Left forelimb (tissue), 1 donor: ENCODE data around the gene TMEM187.

Experiments used
- DNase-seq: peaks from one replicate; pipeline ENCODE4 v3.0.0-alpha.2; 2018; ENCODE audit warnings: low spot score

TMEM187 gene

DNA sequence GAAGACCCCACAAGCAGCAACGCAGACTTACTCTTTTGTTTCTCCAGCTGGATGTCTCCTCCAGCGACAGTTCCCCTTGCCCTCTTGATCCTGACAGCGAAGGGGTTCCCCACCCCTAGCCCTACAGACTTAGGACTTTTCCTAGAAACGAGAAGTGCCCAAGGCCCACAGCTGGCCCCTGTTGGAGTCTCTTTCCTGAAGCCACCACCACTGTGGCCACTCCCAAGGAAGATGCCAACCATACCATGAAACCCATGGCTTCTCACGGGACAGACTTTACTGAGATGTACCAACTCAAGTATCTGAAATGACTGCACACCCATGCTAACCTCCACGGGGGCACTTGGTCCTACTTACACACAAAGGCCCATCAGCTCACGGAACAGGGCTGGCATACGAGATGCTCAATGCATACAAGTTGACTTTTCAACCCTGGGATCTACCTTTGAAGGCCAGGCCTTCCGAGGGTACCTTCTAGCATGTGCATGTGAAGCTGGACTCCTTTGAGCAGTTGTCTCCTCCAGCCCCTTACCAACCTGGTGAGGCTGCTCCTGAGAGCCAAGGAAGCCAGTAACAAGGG, 48.1 kb downstream of the TMEM187 start:
- DNase-seq = no peak

DNA sequence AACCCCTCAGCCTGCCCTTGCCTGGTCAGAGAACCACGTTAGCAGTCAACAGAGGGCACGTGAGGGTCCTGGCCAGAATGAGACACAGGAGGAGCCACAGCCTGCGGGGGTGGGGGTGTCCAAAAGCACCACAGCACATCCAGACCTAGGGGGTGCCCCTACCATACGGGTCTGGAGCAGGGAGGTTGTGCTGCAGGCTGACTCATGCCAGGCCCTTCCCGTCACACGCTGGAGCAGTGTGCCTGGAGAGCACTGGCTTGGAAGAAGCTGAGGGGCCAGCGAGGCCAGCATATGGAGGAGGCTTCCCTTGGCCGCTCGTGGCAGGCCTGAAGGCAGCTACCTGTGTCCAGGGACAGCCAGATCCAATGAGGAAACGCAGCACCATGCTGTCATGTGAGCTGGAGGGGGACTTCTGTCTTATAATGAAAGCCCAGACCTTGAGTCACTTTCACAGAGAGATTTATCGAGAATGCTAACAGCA, 48.6 kb downstream of the TMEM187 start:
- DNase-seq = no peak

- no peak for DNase-seq
Observed at GRCh38 chrX:154022108-154022507, 49.6 kb downstream of the TMEM187 start.

- DNase-seq = no peak
Observed at GRCh38 chrX:154023276-154024000, 50.9 kb downstream of the TMEM187 start.

- no peak for DNase-seq
Observed at GRCh38 chrX:154024271-154024670, 51.7 kb downstream of the TMEM187 start.

- DNase-seq = no peak
Observed at GRCh38 chrX:154025230-154025629, 52.7 kb downstream of the TMEM187 start.

DNA sequence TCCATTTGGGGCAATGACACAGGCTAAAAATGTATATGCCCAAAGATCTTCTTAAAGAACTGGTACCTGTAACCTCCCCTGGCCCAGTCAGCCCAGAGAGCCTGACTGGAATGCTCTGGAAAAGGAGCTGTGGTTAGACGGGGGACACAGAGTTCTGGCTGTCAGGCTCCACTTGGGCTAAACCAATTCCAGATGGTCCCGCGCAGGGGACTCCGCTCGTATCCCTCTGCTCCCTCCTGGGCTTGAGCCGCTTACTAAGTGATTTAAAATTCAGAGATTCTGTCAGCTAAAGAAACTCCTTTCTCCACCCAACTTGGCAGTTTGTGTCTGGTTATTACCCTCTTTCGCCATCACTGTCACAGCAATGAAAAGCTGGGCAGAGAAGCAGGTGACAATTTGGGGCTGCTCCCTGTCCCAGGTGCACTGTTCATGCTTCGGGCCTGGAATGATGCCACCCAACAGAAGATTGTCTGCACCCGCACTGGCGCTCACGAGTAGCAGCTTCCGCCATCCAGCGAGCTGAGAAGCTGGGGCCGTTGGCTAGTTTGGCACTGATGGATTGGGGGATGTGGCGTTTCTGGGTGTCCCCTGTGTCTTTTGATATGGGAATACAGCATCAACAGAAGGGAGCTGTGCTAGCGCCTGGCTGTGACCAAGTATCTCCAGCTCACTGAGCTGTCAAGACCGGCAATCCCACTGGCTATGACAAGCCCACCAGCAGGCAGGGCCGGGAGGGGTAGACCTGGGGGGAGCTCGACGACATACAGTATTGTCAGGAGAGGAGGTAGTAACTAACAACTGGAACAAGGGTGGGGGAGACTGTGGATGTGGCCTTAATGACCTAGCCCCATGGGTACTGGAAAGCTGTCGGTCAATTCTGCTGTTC, 53.8 kb downstream of the TMEM187 start:
- DNase-seq = no peak

DNA sequence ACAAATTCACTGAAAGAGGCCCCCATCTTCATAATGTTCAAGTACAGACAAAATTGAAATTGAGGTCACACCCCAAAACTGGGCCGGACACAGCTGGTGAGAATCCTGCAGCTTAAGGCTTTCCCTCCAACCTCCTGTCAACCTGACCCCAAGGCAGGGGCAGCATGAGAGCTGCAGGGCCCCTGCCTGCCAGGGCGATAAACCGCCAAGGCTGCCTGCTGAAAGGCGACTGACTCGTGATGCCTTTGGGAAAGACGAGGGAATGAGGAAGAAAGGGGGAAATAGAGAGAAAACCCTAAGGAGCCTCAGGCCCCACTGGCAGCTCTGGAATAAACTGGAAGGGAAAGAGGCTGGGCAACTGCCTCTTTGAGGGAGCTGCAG, 54.5 kb downstream of the TMEM187 start:
- DNase-seq = no peak

DNA sequence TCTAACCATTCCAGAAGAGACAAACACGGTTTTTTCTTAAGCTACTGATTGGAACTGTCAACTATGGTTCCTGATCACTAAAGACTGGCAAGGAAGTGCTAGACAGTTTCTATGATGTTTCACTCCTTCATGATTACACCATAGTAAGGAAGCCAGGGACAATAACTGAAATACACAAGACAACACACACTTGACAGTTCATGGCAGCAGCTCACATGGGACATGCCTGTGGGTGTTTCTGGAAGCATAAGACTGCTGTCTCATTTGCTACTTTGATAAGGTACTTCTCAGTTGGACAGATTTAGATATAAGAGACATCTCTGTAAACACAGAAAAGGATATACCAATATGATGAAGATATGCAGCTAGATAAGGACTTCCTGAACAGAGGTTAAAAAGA, 55.4 kb downstream of the TMEM187 start:
- no peak for DNase-seq

GRCh38 chrX:154028502-154029184, 56.1 kb downstream of the TMEM187 start:
- no peak for DNase-seq

GRCh38 chrX:154029439-154029838, 56.9 kb downstream of the TMEM187 start:
- DNase-seq = no peak

GRCh38 chrX:154030266-154030665, 57.7 kb downstream of the TMEM187 start:
- DNase-seq = no peak

- no peak for DNase-seq
Observed at GRCh38 chrX:154030715-154031305, 58.3 kb downstream of the TMEM187 start.

- DNase-seq = no peak
Observed at GRCh38 chrX:154032160-154032559, 59.6 kb downstream of the TMEM187 start.

- DNase-seq = no peak
Observed at GRCh38 chrX:154032653-154033052, 60.1 kb downstream of the TMEM187 start.
